NCI-H524 (cell line): ENCODE measurements around the gene RNF215.
A peak's percentile ranks its signal among the peaks of the same experiment; 100 is the strongest.

Experiments used
- DNase-seq, 2 experiments: peaks; one replicate each; lab custom pipeline; 2025; lab: John Stamatoyannopoulos, UW

The RNF215 gene

GRCh38 chr22:30396871-30397655 lies 9.9 kb upstream of the RNF215 start, which contains the start of gene SEC14L2:
TSS of gene SEC14L2 (plus strand) at chr22:30397018. CDS start at chr22:30397117, 99 bp downstream.
- DNase-seq, result peak; percentile 57 to 75

- no peak for DNase-seq
These were observed 6.7 kb upstream of the RNF215 start for GRCh38 chr22:30393885-30394284.

GRCh38 chr22:30393322-30393680 lies 6.1 kb upstream of the RNF215 start:
- no peak for DNase-seq

- DNase-seq, result peak; percentile 84 to 93
These were observed 5.6 kb upstream of the RNF215 start for GRCh38 chr22:30392661-30393321.

GRCh38 chr22:30390974-30391691 lies 3.9 kb upstream of the RNF215 start:
- peak; percentile 86 to 94 for DNase-seq

- no peak for DNase-seq
These were observed 627 bp downstream of the RNF215 start for GRCh38 chr22:30386608-30386959.

- no peak for DNase-seq
These were observed 1.3 kb downstream of the RNF215 start for GRCh38 chr22:30385942-30386341.

GRCh38 chr22:30383061-30383460 lies 4.2 kb downstream of the RNF215 start:
- no peak for DNase-seq

GRCh38 chr22:30382340-30382739 lies 4.9 kb downstream of the RNF215 start:
- no peak for DNase-seq

- DNase-seq, result no peak
These were observed 5.9 kb downstream of the RNF215 start for GRCh38 chr22:30381264-30381663.

- DNase-seq, result no peak
These were observed 7.2 kb downstream of the RNF215 start for GRCh38 chr22:30380011-30380410.

- DNase-seq, result no peak
These were observed 11.8 kb downstream of the RNF215 start for GRCh38 chr22:30375312-30375849.

- peak in 1 of 2 experiments; percentile 29 for DNase-seq
These were observed 13.6 kb downstream of the RNF215 start for GRCh38 chr22:30373331-30374325.

- no peak for DNase-seq
These were observed 14.3 kb downstream of the RNF215 start for GRCh38 chr22:30372915-30373314.

- peak; percentile 18 to 70 for DNase-seq
These were observed 15.2 kb downstream of the RNF215 start for GRCh38 chr22:30371981-30372380.

- no peak for DNase-seq
These were observed 15.9 kb downstream of the RNF215 start for GRCh38 chr22:30371321-30371720.

GRCh38 chr22:30370641-30371230 lies 16.5 kb downstream of the RNF215 start:
- DNase-seq, result peak; percentile 81 to 88

- DNase-seq, result no peak
These were observed 18.8 kb downstream of the RNF215 start for GRCh38 chr22:30368420-30368819.

GRCh38 chr22:30365891-30366290 lies 21.3 kb downstream of the RNF215 start:
- DNase-seq, result no peak

GRCh38 chr22:30362651-30363281 lies 24.4 kb downstream of the RNF215 start:
- peak in 1 of 2 experiments; percentile 64 for DNase-seq
